ENCODE data around the gene GLYATL3.

GRCh38 chr6:49457771-49458170 lies 42.0 kb upstream of the GLYATL3 start:
- TF ChIP-seq GATA2 (IDR thresholded peaks at IDR 0.05; ENCODE audit: low read depth, low read length) (no peak), GATA3 (IDR thresholded peaks at IDR 0.05; ENCODE audit: low read depth, low read length) (no peak)

All from SH-SY5Y (cell line).